RWPE2 (cell line): ENCODE data around the gene EFNA5.
A peak's percentile ranks its signal among the peaks of the same experiment; 100 is the strongest.

Experiments
- ATAC-seq: fragments of 200-7000 bp; cut with Tn5 transposase; 3 replicates; pipeline ENCODE4 v1.9.1; 2021; ENCODE audit warnings: low read depth
- DNase-seq: peaks from one replicate; pipeline ENCODE4 v3.0.0-alpha.2; 2020; ENCODE audit warnings: low spot score
- H3K27ac ChIP-seq: fragments of 450-650 bp; 2 replicates; pipeline ENCODE4 v1.5.1; 2017; ENCODE audit warnings: mild to moderate bottlenecking; ENCODE audit not compliant: poor library complexity, severe bottlenecking
- H3K27me3 ChIP-seq: fragments of 250-450 bp; sonication (Bioruptor Pico); 2 replicates; pipeline ENCODE4 v1.5.1; 2021; ENCODE audit warnings: mild to moderate bottlenecking, moderate library complexity; ENCODE audit not compliant: insufficient read depth, poor library complexity, severe bottlenecking
- H3K36me3 ChIP-seq: fragments of 250-450 bp; sonication (Bioruptor Pico); 2 replicates; pipeline ENCODE4 v1.5.1; 2020; ENCODE audit warnings: low read depth, mild to moderate bottlenecking, moderate library complexity
- H3K4me1 ChIP-seq: fragments of 250-450 bp; sonication (Bioruptor Pico); 2 replicates; pipeline ENCODE4 v1.5.1; 2021; ENCODE audit warnings: mild to moderate bottlenecking, moderate library complexity; ENCODE audit not compliant: insufficient read depth, poor library complexity, severe bottlenecking
- H3K4me3 ChIP-seq: fragments of 250-450 bp; sonication (Bioruptor Pico); 2 replicates; pipeline ENCODE4 v1.5.1; 2021; ENCODE audit warnings: mild to moderate bottlenecking, moderate library complexity; ENCODE audit not compliant: severe bottlenecking
- H3K9me3 ChIP-seq: fragments of 250-450 bp; sonication (Bioruptor Pico); 2 replicates; pipeline ENCODE4 v1.5.1; 2021; ENCODE audit warnings: mild to moderate bottlenecking, moderate library complexity; ENCODE audit not compliant: severe bottlenecking
- TF ChIP-seq, protein P1 (sequence below): fragments of 450-650 bp; IDR thresholded peaks from one replicate; pipeline ENCODE4 v1.5.1; 2017; ENCODE audit warnings: mild to moderate bottlenecking, moderate library complexity; ENCODE audit not compliant: poor library complexity, severe bottlenecking

EFNA5 gene

DNA sequence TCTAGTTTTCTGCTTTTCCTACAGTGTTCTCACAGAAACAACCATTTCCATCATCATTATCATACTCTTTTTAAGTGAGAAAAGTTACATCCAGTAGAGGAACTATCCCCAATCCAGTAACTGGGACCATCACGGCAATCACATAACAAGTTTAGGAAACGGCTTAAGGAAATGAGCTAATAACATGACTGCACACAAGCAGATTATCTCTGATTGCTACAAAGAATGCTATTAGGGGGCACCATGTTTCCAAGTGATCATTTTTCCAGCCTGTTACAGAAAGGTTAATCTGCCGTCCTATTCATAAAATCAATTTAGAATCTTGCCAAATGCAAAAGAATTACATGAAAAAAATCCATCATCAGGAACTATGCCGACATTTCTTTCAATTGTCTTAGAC is 94.6 kb downstream of the EFNA5 start:
- Histone ChIP-seq H3K9me3 (no peaks in the 10 kb centered on the region), H3K4me3 (no peak overlapping the region), H3K27me3 (no peaks in the 10 kb centered on the region), H3K27ac (peak overlapping the region; percentile 85), H3K36me3 (no peaks in the 10 kb centered on the region), H3K4me1 (peaks cover 52% of the 10 kb centered on the region)
- no peak for ATAC-seq
- DNase-seq: no peak
- TF ChIP-seq, protein P1, sequence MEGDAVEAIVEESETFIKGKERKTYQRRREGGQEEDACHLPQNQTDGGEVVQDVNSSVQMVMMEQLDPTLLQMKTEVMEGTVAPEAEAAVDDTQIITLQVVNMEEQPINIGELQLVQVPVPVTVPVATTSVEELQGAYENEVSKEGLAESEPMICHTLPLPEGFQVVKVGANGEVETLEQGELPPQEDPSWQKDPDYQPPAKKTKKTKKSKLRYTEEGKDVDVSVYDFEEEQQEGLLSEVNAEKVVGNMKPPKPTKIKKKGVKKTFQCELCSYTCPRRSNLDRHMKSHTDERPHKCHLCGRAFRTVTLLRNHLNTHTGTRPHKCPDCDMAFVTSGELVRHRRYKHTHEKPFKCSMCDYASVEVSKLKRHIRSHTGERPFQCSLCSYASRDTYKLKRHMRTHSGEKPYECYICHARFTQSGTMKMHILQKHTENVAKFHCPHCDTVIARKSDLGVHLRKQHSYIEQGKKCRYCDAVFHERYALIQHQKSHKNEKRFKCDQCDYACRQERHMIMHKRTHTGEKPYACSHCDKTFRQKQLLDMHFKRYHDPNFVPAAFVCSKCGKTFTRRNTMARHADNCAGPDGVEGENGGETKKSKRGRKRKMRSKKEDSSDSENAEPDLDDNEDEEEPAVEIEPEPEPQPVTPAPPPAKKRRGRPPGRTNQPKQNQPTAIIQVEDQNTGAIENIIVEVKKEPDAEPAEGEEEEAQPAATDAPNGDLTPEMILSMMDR: no peak

DNA sequence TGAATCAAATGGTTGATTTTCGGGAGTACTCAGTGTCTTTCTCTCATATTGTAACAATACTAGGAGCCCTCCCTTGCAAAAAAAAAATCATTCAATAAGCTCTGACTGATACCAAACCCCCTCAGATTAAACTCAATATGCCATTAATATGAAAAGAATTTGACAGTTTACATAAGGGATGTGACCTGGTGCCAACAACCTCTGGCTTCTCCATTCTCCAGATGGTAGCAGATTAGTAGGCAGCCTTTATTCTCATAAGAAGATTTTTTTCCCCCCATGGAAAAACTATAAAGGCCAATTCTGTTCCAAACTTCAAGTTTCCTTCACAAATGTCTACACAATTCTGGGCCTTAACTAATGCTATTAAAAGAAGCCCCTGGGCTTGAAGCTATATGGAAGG is 96.5 kb downstream of the EFNA5 start:
- Histone ChIP-seq H3K9me3 (no peaks in the 10 kb centered on the region), H3K4me3 (no peak overlapping the region), H3K4me1 (peaks cover 61% of the 10 kb centered on the region), H3K27ac (no peak overlapping the region), H3K36me3 (no peaks in the 10 kb centered on the region), H3K27me3 (no peaks in the 10 kb centered on the region)
- no peak for ATAC-seq
- TF ChIP-seq, protein P1: no peak
- no peak for DNase-seq

DNA sequence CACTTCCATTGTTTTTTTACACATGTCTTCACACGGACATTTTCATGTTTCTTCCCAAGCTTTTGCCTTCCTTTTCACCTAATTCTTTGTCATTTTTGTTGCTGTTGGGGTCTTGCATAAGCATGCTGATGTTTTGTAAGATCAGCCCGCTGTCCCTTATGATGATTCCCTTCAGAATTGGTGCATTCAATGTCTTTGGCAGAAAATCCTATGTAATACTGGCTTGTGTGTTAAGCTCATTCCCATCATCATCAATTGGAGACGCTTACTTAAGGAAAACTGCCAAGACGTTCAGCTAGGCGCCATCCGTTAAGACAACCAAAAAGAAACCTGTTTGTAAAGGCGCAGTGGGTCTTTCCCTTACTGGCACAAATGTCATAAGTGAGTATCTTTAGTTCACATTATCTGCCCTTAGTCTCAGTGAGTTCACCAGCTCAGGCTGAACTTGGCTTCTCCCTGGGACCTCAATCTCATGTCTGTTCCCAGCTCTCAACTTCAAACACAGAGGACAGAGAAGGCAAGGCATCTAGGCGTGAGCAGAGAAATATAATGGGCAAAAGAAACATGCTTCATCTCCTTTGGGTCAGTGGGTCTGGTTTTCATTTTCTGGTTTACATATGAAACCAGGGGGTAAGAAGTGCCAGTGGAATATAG is 97.9 kb downstream of the EFNA5 start:
- H3K27ac ChIP-seq: peak overlapping the region; percentile 62
- ATAC-seq (no peak), DNase-seq (no peak)
- TF ChIP-seq, protein P1: no peak
- no peak overlapping the region for H3K4me3 ChIP-seq
- no peaks in the 10 kb centered on the region for H3K27me3 ChIP-seq
- H3K9me3 ChIP-seq: no peaks in the 10 kb centered on the region
- peaks cover 60% of the 10 kb centered on the region for H3K4me1 ChIP-seq
- H3K36me3 ChIP-seq: no peaks in the 10 kb centered on the region

DNA sequence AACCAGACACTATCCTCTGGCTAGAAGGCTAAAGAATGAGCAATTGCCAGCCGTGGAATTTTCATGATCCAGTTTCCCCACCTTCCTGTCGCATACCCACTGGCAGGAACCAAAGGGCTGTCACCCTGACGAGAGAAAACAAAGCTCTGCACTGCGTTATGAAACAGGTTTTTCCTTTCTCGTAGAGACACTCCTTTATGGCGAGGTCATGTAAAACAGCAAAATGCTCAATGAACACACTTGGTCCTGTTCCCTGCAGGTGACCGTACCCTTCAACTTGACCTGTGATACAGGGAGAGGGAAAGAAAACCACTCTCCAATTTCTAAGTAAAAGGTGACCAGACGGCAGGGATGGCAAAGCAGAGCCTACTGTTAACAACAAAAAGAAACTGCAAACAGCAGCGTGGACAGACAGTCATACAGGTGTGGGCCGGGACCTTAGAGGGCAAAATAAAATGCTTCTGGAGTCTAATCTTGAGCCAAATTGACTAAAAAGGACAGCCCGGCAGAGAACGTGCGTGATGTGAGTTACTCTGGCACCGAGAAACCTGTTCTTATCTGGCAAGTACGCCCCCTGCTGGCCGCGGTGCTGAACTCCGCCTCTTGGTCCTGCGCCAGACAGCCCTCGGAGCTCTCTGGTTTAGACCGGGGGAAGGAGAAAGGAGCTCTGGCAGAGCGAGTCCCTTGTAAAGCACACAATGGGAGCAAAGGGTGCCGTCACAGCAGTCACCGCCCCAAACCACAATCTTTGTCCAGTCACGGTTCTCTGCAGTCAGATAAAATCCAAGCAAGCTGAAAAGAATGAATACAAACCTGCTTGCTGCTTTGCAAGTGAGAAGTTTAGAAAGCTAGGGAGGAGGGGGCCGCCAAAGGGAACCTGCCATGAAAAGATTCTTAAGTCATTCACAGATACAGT is 98.9 kb downstream of the EFNA5 start:
- H3K4me3 ChIP-seq: peak overlapping the region; percentile 2
- no peaks in the 10 kb centered on the region for H3K36me3 ChIP-seq
- TF ChIP-seq, protein P1: peak; percentile 98
- no peaks in the 10 kb centered on the region for H3K27me3 ChIP-seq
- H3K4me1 ChIP-seq: peaks cover 60% of the 10 kb centered on the region
- H3K27ac ChIP-seq: peak overlapping the region; percentile 62
- ATAC-seq (peak; percentile 88), DNase-seq (peak; percentile 92)
- no peaks in the 10 kb centered on the region for H3K9me3 ChIP-seq
